Stimulated activated CD4-positive, alpha-beta T cell treated with anti-CD3 and anti-CD28 coated beads, Interleukin-15, amount 100 ng/mL, for 24 hours (primary cell): Measurements from ENCODE around the gene TSPAN15.
"Not testable (repeated sequence)": the region's sequence is repeated elsewhere in the genome, so short reads cannot be mapped to it uniquely, and the experiment has no call there.

ENCODE experiments used
- DNase-seq: peaks from one replicate; pipeline ENCODE4 v3.0.0-alpha.2; 2020

Gene TSPAN15

GRCh38 chr10:69467928-69468750 is 16.9 kb downstream of the TSPAN15 start:
- DNase-seq = no peak

- DNase-seq = no peak
Observed at GRCh38 chr10:69468751-69469089, 17.5 kb downstream of the TSPAN15 start.

GRCh38 chr10:69469976-69470375 is 18.7 kb downstream of the TSPAN15 start:
- no peak for DNase-seq

GRCh38 chr10:69470463-69471384 is 19.5 kb downstream of the TSPAN15 start:
- DNase-seq = no peak

- no peak for DNase-seq
Observed at GRCh38 chr10:69472142-69472541, 20.9 kb downstream of the TSPAN15 start.

- DNase-seq = no peak
Observed at GRCh38 chr10:69472544-69472943, 21.3 kb downstream of the TSPAN15 start.

- no peak for DNase-seq
Observed at GRCh38 chr10:69473304-69473990, 22.2 kb downstream of the TSPAN15 start.

- DNase-seq = no peak
Observed at GRCh38 chr10:69474742-69475432, 23.6 kb downstream of the TSPAN15 start.

GRCh38 chr10:69475433-69475830 is 24.2 kb downstream of the TSPAN15 start:
- no peak for DNase-seq

- DNase-seq = no peak
Observed at GRCh38 chr10:69477968-69478597, 26.8 kb downstream of the TSPAN15 start.

- no peak for DNase-seq
Observed at GRCh38 chr10:69479240-69480067, 28.2 kb downstream of the TSPAN15 start.

GRCh38 chr10:69480068-69480412 is 28.8 kb downstream of the TSPAN15 start:
- DNase-seq = no peak

- no peak for DNase-seq
Observed at GRCh38 chr10:69481305-69481704, 30.0 kb downstream of the TSPAN15 start.

GRCh38 chr10:69481811-69482524 is 30.7 kb downstream of the TSPAN15 start:
- no peak for DNase-seq

- no peak for DNase-seq
Observed at GRCh38 chr10:69483963-69484362, 32.7 kb downstream of the TSPAN15 start.

- no peak for DNase-seq
Observed at GRCh38 chr10:69484736-69485135, 33.5 kb downstream of the TSPAN15 start.

- no peak for DNase-seq
Observed at GRCh38 chr10:69486922-69487730, 35.9 kb downstream of the TSPAN15 start.

GRCh38 chr10:69488149-69488844 is 37.0 kb downstream of the TSPAN15 start:
- DNase-seq = not testable (repeated sequence)

- DNase-seq = not testable (repeated sequence)
Observed at GRCh38 chr10:69488856-69489255, 37.6 kb downstream of the TSPAN15 start.
